ENCODE results near the gene NCK2.

GRCh38 chr2:105909215-105909614 is 164.5 kb downstream of the NCK2 start:
- no peak for TF ChIP-seq POLR2A (IDR thresholded peaks at IDR 0.05)
- TF ChIP-seq, protein P1, sequence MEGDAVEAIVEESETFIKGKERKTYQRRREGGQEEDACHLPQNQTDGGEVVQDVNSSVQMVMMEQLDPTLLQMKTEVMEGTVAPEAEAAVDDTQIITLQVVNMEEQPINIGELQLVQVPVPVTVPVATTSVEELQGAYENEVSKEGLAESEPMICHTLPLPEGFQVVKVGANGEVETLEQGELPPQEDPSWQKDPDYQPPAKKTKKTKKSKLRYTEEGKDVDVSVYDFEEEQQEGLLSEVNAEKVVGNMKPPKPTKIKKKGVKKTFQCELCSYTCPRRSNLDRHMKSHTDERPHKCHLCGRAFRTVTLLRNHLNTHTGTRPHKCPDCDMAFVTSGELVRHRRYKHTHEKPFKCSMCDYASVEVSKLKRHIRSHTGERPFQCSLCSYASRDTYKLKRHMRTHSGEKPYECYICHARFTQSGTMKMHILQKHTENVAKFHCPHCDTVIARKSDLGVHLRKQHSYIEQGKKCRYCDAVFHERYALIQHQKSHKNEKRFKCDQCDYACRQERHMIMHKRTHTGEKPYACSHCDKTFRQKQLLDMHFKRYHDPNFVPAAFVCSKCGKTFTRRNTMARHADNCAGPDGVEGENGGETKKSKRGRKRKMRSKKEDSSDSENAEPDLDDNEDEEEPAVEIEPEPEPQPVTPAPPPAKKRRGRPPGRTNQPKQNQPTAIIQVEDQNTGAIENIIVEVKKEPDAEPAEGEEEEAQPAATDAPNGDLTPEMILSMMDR (IDR thresholded peaks at IDR 0.05): no peak
